Colonic mucosa (tissue), 4 donors: ENCODE results near the gene DPYSL3. TPM values are rescaled to one million over a fixed set of nuclear protein-coding genes. Genes with fewer than 3 reads are reported as not detected.

ENCODE experiments used
- DNase-seq: peaks from one replicate; pipeline ENCODE4 v3.0.0-alpha.2; 2020
- H3K27ac ChIP-seq: fragments of 200-600 bp; one replicate; pipeline ENCODE4 v1.8.0; 2021
- H3K27me3 ChIP-seq: fragments of 200-600 bp; one replicate; pipeline ENCODE4 v1.8.0; 2021
- H3K36me3 ChIP-seq: fragments of 200-600 bp; one replicate; pipeline ENCODE4 v1.8.0; 2021
- H3K4me1 ChIP-seq: fragments of 200-600 bp; one replicate; pipeline ENCODE4 v1.8.0; 2021; ENCODE audit warnings: mild to moderate bottlenecking
- H3K4me3 ChIP-seq: fragments of 200-600 bp; one replicate; pipeline ENCODE4 v1.8.0; 2021
- H3K9ac ChIP-seq, 2 donors: one replicate each; pipeline ENCODE4 v1.7.0; 2013; ENCODE audit warnings: control low read depth in 2 of 2, low read depth in 2 of 2, low read length in 2 of 2
- H3K9me3 ChIP-seq: fragments of 200-600 bp; one replicate; pipeline ENCODE4 v1.8.0; 2021
- intact Hi-C: fragments of 100-400 bp; cut with DNase I; formaldehyde crosslinking; loops from one replicate; pipeline ENCODE4 v1.14.1; 2022
- total RNA-seq, 2 donors: library from RNA; stranded (reverse); fragmentation: NEBNext Ultra II Directional in 1 of 2; extraction: Animal tissue kit (Norgen Biotek cat#: 25700) in 1 of 2; gene quantifications; one replicate each; pipeline ENCODE4 v1.2.1, GENCODE V29; 2021
- TF ChIP-seq, protein P1 (sequence below): fragments of 200-600 bp; IDR thresholded peaks from one replicate; pipeline ENCODE4 v1.8.0; 2022; ENCODE audit warnings: antibody characterized with exemption, mild to moderate bottlenecking
- donor health status: healthy.
- donor health status: DM: no; HTN: no; CAD: no.
- donor health status: DM: no; HTN: no; CAD: no.

DPYSL3 gene
- total RNA-seq, 2 donors from 2014 or later: 8.8 to 32.2 TPM

DNA sequence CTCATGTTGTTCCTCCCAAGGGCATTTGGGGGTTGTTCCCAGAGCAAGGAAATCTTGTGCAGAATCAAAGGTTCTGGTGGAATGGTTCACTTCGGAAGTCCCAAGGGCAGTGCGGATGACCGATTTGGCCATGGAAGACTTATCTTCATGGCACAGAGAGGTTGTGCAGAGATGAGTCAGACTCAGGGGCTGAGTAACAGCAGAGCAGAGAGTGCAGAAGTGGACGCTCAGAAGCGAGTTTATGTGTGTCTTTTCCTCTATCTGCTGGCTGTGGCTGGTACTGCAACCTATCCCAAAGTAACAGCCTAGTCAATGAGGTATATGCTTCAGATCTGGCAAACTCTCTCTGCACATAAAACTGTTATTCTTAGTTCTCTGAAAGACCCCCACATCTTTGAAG is 118.1 kb downstream of the DPYSL3 start:
- H3K9me3 ChIP-seq: no peaks in the 10 kb centered on the region
- no peaks in the 10 kb centered on the region for H3K27me3 ChIP-seq
- no peak overlapping the region for H3K9ac ChIP-seq
- TF ChIP-seq, protein P1, sequence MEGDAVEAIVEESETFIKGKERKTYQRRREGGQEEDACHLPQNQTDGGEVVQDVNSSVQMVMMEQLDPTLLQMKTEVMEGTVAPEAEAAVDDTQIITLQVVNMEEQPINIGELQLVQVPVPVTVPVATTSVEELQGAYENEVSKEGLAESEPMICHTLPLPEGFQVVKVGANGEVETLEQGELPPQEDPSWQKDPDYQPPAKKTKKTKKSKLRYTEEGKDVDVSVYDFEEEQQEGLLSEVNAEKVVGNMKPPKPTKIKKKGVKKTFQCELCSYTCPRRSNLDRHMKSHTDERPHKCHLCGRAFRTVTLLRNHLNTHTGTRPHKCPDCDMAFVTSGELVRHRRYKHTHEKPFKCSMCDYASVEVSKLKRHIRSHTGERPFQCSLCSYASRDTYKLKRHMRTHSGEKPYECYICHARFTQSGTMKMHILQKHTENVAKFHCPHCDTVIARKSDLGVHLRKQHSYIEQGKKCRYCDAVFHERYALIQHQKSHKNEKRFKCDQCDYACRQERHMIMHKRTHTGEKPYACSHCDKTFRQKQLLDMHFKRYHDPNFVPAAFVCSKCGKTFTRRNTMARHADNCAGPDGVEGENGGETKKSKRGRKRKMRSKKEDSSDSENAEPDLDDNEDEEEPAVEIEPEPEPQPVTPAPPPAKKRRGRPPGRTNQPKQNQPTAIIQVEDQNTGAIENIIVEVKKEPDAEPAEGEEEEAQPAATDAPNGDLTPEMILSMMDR: peak; percentile 40
- H3K4me1 ChIP-seq: no peaks in the 10 kb centered on the region
- H3K4me3 ChIP-seq: no peak overlapping the region
- H3K27ac ChIP-seq: no peak overlapping the region
- H3K36me3 ChIP-seq: no peaks in the 10 kb centered on the region
- DNase-seq: peak; percentile 22
- intact Hi-C loops: loop anchor here (5.0 kb wide), 1 partner anchor 186 kb away; no protein-coding TSS in a partner anchor

DNA sequence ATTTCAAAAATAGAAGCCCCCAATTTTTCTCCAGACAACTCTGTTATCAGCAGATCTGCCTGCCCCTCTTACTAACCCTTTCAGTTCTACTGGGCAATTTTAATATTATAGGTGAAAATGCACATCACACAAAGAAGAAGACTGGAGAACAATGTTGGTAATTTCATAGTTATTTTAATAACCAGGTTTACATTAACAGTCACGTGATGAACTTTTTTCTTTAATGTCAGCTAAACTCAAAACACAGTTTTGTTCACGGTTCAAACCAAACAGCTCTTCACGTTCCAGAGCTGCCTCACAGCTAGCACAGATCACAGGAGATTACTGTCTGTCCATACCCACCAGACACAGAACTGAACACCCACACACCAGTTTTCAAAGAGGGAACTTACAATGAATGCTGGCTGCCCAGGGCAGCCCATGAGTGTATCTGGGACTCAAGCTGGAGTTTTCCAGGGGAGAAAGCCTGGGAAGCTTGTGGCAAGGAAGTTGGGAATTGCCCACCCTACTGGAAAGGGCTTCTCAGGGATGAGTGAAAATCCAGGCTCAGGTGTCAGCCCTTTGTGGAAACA is 119.1 kb downstream of the DPYSL3 start:
- no peaks in the 10 kb centered on the region for H3K9me3 ChIP-seq
- no peak overlapping the region for H3K27ac ChIP-seq
- no peak overlapping the region for H3K9ac ChIP-seq
- no peaks in the 10 kb centered on the region for H3K4me1 ChIP-seq
- no peak for DNase-seq
- no peak overlapping the region for H3K4me3 ChIP-seq
- TF ChIP-seq, protein P1: no peak
- H3K27me3 ChIP-seq: no peaks in the 10 kb centered on the region
- intact Hi-C loops: loop anchor here (5.0 kb wide), 1 partner anchor 187 kb away; no protein-coding TSS in a partner anchor
- no peaks in the 10 kb centered on the region for H3K36me3 ChIP-seq

DNA sequence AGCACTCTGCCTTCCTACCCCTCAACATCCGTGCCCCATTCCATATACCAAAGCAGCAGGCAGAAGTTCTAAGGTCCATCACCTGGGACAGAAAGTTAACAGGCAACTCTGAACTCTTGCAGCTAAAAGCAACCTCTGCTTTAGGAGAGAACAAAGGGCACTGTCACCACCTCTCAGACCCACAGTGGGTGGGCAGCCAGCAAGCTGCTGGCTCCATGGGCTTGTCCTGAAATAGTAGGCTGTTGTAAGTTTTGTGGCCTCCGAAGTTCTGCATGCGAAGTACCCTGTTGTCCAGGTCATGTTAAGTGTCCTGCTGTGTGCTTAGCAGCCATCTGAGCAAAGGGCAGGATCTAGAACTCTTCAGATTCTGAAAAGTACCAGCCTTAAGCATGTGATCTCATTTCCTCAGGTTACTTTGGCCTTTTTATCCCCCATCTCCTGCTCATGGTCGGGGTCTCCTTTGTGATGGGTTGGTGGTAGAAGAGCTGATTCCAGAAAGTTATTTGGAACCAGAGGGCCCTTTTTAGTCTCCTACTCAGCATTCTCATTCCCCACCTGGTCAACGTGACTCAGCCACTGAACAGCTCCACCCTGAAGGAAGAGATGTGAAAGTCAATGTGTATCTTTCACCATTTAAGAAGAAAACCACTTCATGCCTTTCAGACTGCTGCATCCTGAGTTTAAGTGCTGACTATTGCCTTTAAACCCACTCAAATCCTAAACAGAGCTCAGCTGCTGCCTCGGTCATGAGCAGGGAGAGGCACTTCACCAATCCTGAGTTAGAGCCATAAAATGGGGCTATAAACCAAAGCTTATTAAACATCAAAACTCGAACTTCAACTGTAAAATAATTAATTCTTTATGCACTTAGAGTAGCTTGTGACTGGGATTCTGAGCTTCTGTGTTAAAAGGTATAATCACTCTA is 121.4 kb downstream of the DPYSL3 start:
- no peak overlapping the region for H3K27ac ChIP-seq
- intact Hi-C loops: no loop called here
- no peak for DNase-seq

DNA sequence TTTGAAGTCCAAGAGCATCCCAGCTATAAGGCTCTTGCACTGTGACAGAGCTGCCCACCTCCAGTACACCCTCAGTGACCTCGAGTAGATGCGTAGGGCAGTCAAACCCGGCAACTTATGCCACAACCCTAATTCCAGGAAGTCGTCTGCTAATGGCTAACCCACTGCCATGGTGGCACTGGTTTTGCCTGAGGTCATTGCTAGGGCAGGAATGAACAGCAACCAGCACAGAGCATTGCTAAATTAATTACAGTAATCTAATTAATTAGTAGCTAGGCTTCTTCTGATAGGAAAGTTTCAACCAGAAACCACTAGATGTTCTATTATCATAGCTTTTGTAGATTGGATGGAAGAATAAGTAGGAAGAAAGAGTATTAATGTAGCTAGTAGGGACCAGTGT is 122.8 kb downstream of the DPYSL3 start:
- TF ChIP-seq, protein P1: no peak
- H3K4me3 ChIP-seq: no peak overlapping the region
- no peak for DNase-seq
- intact Hi-C loops: no loop called here
- H3K36me3 ChIP-seq: no peaks in the 10 kb centered on the region
- no peaks in the 10 kb centered on the region for H3K4me1 ChIP-seq
- no peaks in the 10 kb centered on the region for H3K9me3 ChIP-seq
- H3K27ac ChIP-seq: no peak overlapping the region
- no peaks in the 10 kb centered on the region for H3K27me3 ChIP-seq
- no peak overlapping the region for H3K9ac ChIP-seq

More for the DNA sequence above, 121.4 kb downstream of the DPYSL3 start:
- Histone ChIP-seq H3K4me3 (no peak overlapping the region), H3K9me3 (no peaks in the 10 kb centered on the region), H3K9ac (no peak overlapping the region), H3K4me1 (no peaks in the 10 kb centered on the region), H3K36me3 (no peaks in the 10 kb centered on the region), H3K27me3 (no peaks in the 10 kb centered on the region)
- TF ChIP-seq, protein P1: no peak

DNA sequence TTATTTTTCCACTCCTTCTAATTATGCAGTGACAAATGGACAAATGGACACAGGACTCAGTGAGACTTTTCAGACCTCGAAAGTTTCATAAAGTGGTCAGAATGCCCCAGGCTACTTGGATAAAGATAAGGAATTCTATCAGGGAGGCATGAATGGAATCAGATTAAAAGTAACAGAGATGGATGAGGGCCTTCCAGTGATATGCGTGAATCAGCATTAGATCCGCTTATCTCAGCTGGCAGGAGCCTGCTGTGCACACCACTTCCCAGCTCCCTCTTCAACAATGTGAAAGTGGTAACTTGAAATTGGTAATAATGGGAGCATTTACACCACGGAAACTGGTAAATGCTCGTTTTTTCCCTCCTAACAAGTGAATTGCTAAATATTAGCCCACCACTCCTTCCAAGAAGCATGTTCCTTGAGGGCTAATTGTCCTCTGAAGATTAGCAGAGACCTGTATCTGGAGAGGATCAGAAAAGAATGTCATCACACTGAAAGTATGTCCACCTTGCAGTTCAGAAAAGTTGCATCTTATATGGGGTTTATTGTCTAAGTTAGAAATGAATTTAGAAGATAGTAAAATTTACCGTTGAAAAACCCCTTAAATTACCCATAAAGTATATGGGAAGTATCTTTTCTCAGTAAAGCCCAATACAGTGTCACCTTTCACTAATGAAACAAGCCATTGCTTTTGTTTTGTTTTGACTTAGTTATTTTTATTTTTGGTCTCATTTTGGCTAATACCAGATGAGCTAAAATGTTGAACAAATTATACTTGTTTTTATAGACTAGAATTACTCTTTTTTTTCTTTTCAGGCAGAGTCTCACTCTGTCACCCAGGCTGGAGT is 125.3 kb downstream of the DPYSL3 start:
- H3K9me3 ChIP-seq: no peaks in the 10 kb centered on the region
- TF ChIP-seq, protein P1: no peak
- intact Hi-C loops: no loop called here
- no peak overlapping the region for H3K9ac ChIP-seq
- H3K27ac ChIP-seq: no peak overlapping the region
- no peaks in the 10 kb centered on the region for H3K27me3 ChIP-seq
- no peaks in the 10 kb centered on the region for H3K4me1 ChIP-seq
- no peak overlapping the region for H3K4me3 ChIP-seq
- no peak for DNase-seq
- no peaks in the 10 kb centered on the region for H3K36me3 ChIP-seq
